Measurements from ENCODE around the gene RNF103.

DNA sequence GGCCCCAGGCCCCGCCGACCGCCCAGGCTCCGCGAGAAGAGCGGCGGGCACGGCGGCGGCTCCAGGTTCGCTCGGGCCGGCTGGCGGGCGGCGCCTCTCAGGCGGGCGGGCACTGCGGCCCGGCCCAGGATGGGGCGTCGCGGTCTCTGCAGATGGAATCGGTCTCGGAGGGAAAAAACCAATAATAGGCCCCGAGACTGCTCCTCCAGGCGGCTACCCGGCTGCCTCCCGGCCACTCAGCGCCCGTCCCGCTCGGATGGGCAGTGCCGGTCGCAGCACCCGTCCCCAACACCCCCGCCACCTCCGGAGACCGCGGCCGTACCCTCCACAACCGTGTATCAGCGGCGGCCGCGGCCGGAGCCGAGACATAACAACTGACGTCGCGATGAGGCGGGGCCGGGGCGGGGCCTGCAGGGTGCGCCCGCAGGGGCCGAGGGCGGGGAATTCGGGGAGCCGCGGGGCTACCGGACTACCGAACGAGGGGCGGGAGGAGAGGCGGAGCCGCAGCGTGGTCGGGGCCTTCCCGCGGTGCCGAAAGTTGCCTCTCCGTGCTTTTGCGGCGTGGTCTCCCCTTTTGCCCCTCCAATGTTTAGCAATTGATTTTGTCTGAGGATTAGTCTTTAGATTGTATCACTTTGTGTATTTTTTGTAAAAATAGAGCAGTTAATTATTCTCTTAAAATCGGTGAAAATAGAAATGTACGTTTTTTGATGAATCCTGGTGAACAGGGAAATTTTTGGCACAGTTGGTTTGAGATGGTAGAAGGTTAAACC lies at the start of gene RNF103:
- TF ChIP-seq, protein P1, sequence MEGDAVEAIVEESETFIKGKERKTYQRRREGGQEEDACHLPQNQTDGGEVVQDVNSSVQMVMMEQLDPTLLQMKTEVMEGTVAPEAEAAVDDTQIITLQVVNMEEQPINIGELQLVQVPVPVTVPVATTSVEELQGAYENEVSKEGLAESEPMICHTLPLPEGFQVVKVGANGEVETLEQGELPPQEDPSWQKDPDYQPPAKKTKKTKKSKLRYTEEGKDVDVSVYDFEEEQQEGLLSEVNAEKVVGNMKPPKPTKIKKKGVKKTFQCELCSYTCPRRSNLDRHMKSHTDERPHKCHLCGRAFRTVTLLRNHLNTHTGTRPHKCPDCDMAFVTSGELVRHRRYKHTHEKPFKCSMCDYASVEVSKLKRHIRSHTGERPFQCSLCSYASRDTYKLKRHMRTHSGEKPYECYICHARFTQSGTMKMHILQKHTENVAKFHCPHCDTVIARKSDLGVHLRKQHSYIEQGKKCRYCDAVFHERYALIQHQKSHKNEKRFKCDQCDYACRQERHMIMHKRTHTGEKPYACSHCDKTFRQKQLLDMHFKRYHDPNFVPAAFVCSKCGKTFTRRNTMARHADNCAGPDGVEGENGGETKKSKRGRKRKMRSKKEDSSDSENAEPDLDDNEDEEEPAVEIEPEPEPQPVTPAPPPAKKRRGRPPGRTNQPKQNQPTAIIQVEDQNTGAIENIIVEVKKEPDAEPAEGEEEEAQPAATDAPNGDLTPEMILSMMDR (tag by site-specific recombination; IDR thresholded peaks at IDR 0.05) = no peak
- TF ChIP-seq FEZF1 (tag by site-specific recombination; IDR thresholded peaks at IDR 0.05) (no peak), ZNF175 (tag by site-specific recombination; IDR thresholded peaks at IDR 0.05) (no peak), ZSCAN30 (tag by site-specific recombination; IDR thresholded peaks at IDR 0.05) (peak; percentile 42; the same call in 1 of the 2 replicates), ZNF184 (tag by site-specific recombination; IDR thresholded peaks at IDR 0.05) (no peak), ZNF221 (tag by site-specific recombination; IDR thresholded peaks at IDR 0.05; ENCODE audit: borderline replicate concordance) (no peak), ZFP41 (tag by site-specific recombination; IDR thresholded peaks at IDR 0.05; ENCODE audit: borderline replicate concordance) (no peak), ZNF660 (tag by site-specific recombination; IDR thresholded peaks at IDR 0.05) (peak; percentile 53; the same call in 1 of the 2 replicates), YY1 (tag by site-specific recombination; IDR thresholded peaks at IDR 0.05) (no peak), ZNF146 (tag by site-specific recombination; IDR thresholded peaks at IDR 0.05) (no peak), REST (tag by site-specific recombination; IDR thresholded peaks at IDR 0.05) (no peak), ZNF558 (tag by site-specific recombination; IDR thresholded peaks at IDR 0.05) (no peak)

All from HEK293 (cell line).